Central memory CD4-positive, alpha-beta T cell (primary cell): ENCODE measurements around the gene STPG1.
A peak's percentile ranks its signal among the peaks of the same experiment; 100 is the strongest.

ENCODE experiments used
- DNase-seq: peaks from one replicate; pipeline ENCODE4 v3.0.0; 2022

The STPG1 gene

GRCh38 chr1:24391882-24392603 lies 21.5 kb downstream of the STPG1 start:
- DNase-seq: peak; percentile 64

- peak; percentile 68 for DNase-seq
Observed at GRCh38 chr1:24390924-24391782, 22.4 kb downstream of the STPG1 start.

- no peak for DNase-seq
Observed at GRCh38 chr1:24389231-24389678, 24.3 kb downstream of the STPG1 start.

- no peak for DNase-seq
Observed at GRCh38 chr1:24388331-24388885, 25.2 kb downstream of the STPG1 start.

GRCh38 chr1:24387636-24388175 lies 25.9 kb downstream of the STPG1 start:
- DNase-seq: no peak

GRCh38 chr1:24386931-24387330 lies 26.7 kb downstream of the STPG1 start:
- no peak for DNase-seq

GRCh38 chr1:24386241-24386640 lies 27.3 kb downstream of the STPG1 start:
- DNase-seq: no peak

- peak; percentile 4 for DNase-seq
Observed at GRCh38 chr1:24385160-24385940, 28.2 kb downstream of the STPG1 start.

- peak; percentile 9 for DNase-seq
Observed at GRCh38 chr1:24384251-24385090, 29.1 kb downstream of the STPG1 start.

- no peak for DNase-seq
Observed at GRCh38 chr1:24383381-24383940, 30.1 kb downstream of the STPG1 start.

GRCh38 chr1:24382165-24382577 lies 31.4 kb downstream of the STPG1 start:
- no peak for DNase-seq

GRCh38 chr1:24381256-24381655 lies 32.3 kb downstream of the STPG1 start:
- DNase-seq: no peak

GRCh38 chr1:24380508-24380907 lies 33.1 kb downstream of the STPG1 start:
- DNase-seq: no peak

- no peak for DNase-seq
Observed at GRCh38 chr1:24379733-24380315, 33.8 kb downstream of the STPG1 start.

GRCh38 chr1:24374891-24375786 lies 38.4 kb downstream of the STPG1 start:
- DNase-seq: no peak

- DNase-seq: no peak
Observed at GRCh38 chr1:24373710-24374109, 39.9 kb downstream of the STPG1 start.

- no peak for DNase-seq
Observed at GRCh38 chr1:24373044-24373443, 40.5 kb downstream of the STPG1 start.

GRCh38 chr1:24369801-24370200 lies 43.8 kb downstream of the STPG1 start:
- DNase-seq: no peak

GRCh38 chr1:24369199-24369598 lies 44.4 kb downstream of the STPG1 start:
- DNase-seq: no peak

GRCh38 chr1:24366707-24367106 lies 46.9 kb downstream of the STPG1 start:
- no peak for DNase-seq
